Neural cell (in vitro differentiated cells): ENCODE data around the gene PPP2R2B. TPM values are rescaled to one million over a fixed set of nuclear protein-coding genes. Genes with fewer than 3 reads are reported as not detected.

ENCODE experiments used
- H2AFZ ChIP-seq: fragments of 200-600, 300-800 bp; sonication (generic), shearing (Covaris generic); 2 replicates; pipeline ENCODE4 v1.6.0; 2014; ENCODE audit warnings: low read depth, mild to moderate bottlenecking, antibody characterized with exemption, low read length, moderate library complexity
- H3F3A ChIP-seq: fragments of 200-600 bp; shearing (Covaris generic); 2 replicates; pipeline ENCODE4 v1.6.1; 2016; ENCODE audit warnings: mild to moderate bottlenecking, moderate library complexity, mixed read lengths, antibody characterized with exemption, low read length; ENCODE audit not compliant: insufficient read depth, poor library complexity, severe bottlenecking
- H3K27ac ChIP-seq: fragments of 200-600, 300-800 bp; sonication (generic), shearing (Covaris generic); 2 replicates; pipeline ENCODE4 v1.5.1; 2014; ENCODE audit warnings: mild to moderate bottlenecking, low read length, moderate library complexity
- H3K27me3 ChIP-seq: fragments of 300-800, 200-600 bp; sonication (generic), shearing (Covaris generic); 2 replicates; pipeline ENCODE4 v1.6.0; 2014; ENCODE audit warnings: mild to moderate bottlenecking, low read depth, low read length, moderate library complexity; ENCODE audit not compliant: insufficient read depth
- H3K36me3 ChIP-seq: fragments of 300-800, 200-600 bp; sonication (generic), shearing (Covaris generic); 2 replicates; pipeline ENCODE4 v1.5.1; 2014; ENCODE audit warnings: mild to moderate bottlenecking, antibody characterized with exemption, low read length, moderate library complexity; ENCODE audit not compliant: insufficient read depth
- H3K4me2 ChIP-seq: fragments of 300-800, 200-600 bp; sonication (generic), shearing (Covaris generic); 2 replicates; pipeline ENCODE4 v1.6.0; 2014; ENCODE audit warnings: mild to moderate bottlenecking, low read length
- H3K4me3 ChIP-seq: fragments of 300-800, 200-600 bp; sonication (generic), shearing (Covaris generic); 2 replicates; pipeline ENCODE4 v1.5.1; 2014; ENCODE audit warnings: mild to moderate bottlenecking, low read length, moderate library complexity
- H3K79me2 ChIP-seq: fragments of 200-600 bp; shearing (Covaris generic); replicated peaks from 2 replicates; pipeline ENCODE4 v1.6.0; 2014; ENCODE audit warnings: mild to moderate bottlenecking, low read length, moderate library complexity; ENCODE audit not compliant: insufficient read depth
- H3K9ac ChIP-seq: fragments of 300-800, 200-600 bp; sonication (generic), shearing (Covaris generic); 2 replicates; pipeline ENCODE4 v1.6.1; 2016; ENCODE audit warnings: mild to moderate bottlenecking, low read length, mixed read lengths
- H3K9me2 ChIP-seq: fragments of 200-600 bp; shearing (Covaris generic); 2 replicates; pipeline ENCODE4 v1.6.1; 2016; ENCODE audit warnings: mild to moderate bottlenecking, low read length, mixed read lengths; ENCODE audit not compliant: insufficient read depth
- H3K9me3 ChIP-seq: fragments of 200-600, 300-800 bp; sonication (generic), shearing (Covaris generic); 2 replicates; pipeline ENCODE4 v1.6.1; 2016; ENCODE audit warnings: mild to moderate bottlenecking, mixed run types, low read length, moderate library complexity, mixed read lengths
- H4K20me1 ChIP-seq: fragments of 200-600 bp; shearing (Covaris generic); 2 replicates; pipeline ENCODE4 v1.6.1; 2016; ENCODE audit warnings: mild to moderate bottlenecking, mixed run types; ENCODE audit not compliant: insufficient read depth
- EP300 ChIP-seq: fragments of 450-650 bp; conservative IDR thresholded peaks from 2 replicates; pipeline ENCODE4 v1.6.1; 2014; ENCODE audit warnings: antibody characterized with exemption, mild to moderate bottlenecking, moderate library complexity; ENCODE audit not compliant: poor library complexity, severe bottlenecking
- EZH2 ChIP-seq: fragments of 200-600, 300-800 bp; shearing (Covaris generic), sonication (generic); IDR thresholded peaks from 2 replicates; pipeline ENCODE4 v1.6.1; 2014; ENCODE audit warnings: antibody characterized with exemption, low read length, borderline replicate concordance, mild to moderate bottlenecking; ENCODE audit not compliant: insufficient read depth, poor library complexity, severe bottlenecking
- MXI1 ChIP-seq: fragments of 450-650 bp; conservative IDR thresholded peaks from 2 replicates; pipeline ENCODE4 v1.6.1; 2014; ENCODE audit warnings: antibody characterized with exemption, mild to moderate bottlenecking; ENCODE audit not compliant: poor library complexity, severe bottlenecking
- POLR2AphosphoS5 ChIP-seq: IDR thresholded peaks from 2 replicates; pipeline ENCODE4 v1.6.1; 2012
- RAD21 ChIP-seq: fragments of 450-650 bp; conservative IDR thresholded peaks from 2 replicates; pipeline ENCODE4 v1.6.1; 2014; ENCODE audit warnings: antibody characterized with exemption, mild to moderate bottlenecking, moderate library complexity
- SMC3 ChIP-seq: fragments of 450-650 bp; conservative IDR thresholded peaks from 2 replicates; pipeline ENCODE4 v1.6.1; 2014; ENCODE audit warnings: antibody characterized with exemption, mild to moderate bottlenecking, moderate library complexity; ENCODE audit not compliant: poor library complexity
- TAF1 ChIP-seq: IDR thresholded peaks from 2 replicates; pipeline ENCODE4 v1.6.1; 2012; ENCODE audit warnings: low read depth
- polyA plus RNA-seq: library from polyadenylated mRNA; depleted of rRNA; stranded (reverse); fragments of >200 nt; gene quantifications from 2 replicates; pipeline ENCODE4 v1.2.3, GENCODE V29; 2014
- TF ChIP-seq, protein P1 (sequence below): IDR thresholded peaks from 2 replicates; pipeline ENCODE4 v1.6.1; 2012; ENCODE audit warnings: borderline replicate concordance
- TF ChIP-seq, protein P2 (sequence below): fragments of 450-650 bp; IDR thresholded peaks from 2 replicates; pipeline ENCODE4 v1.5.1; 2014; ENCODE audit warnings: antibody characterized with exemption, mild to moderate bottlenecking, moderate library complexity; ENCODE audit not compliant: poor library complexity, severe bottlenecking

Gene PPP2R2B
- polyA plus RNA-seq, 1 donor from 2014 or later: 250 TPM

DNA sequence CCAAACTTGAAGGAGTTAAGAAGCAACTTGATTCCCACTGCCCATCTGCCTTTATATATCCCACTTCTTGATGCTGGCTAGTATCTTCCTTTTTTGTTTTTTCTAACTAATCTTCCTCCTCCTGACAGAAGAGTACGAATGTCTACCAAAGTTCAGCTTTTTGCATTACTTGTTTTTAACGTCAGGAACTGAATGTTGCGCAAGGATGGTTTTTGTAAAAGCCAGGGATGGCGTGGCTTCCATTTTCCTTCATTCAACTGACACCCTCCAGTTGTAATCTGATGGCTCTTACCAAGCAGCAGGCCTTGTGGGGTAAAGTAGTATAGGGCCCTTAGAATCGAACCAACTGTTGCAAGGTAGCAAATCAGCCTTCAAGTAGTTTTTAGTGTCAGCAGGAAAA is 291.8 kb downstream of the PPP2R2B start:
- Histone ChIP-seq H3K9me3 (no peaks in the 10 kb centered on the region), H3K27ac (no peak overlapping the region), H3K79me2 (no peaks in the 10 kb centered on the region), H3K9me2 (no peaks in the 10 kb centered on the region), H3F3A (no peaks in the 10 kb centered on the region), H3K9ac (no peak overlapping the region), H3K27me3 (no peaks in the 10 kb centered on the region), H2AFZ (no peak overlapping the region), H3K4me3 (no peak overlapping the region), H3K4me2 (no peak overlapping the region), H3K36me3 (peaks cover 18% of the 10 kb centered on the region), H4K20me1 (no peaks in the 10 kb centered on the region)
- TF ChIP-seq RAD21 (no peak), EP300 (no peak), POLR2AphosphoS5 (no peak), MXI1 (no peak), EZH2 (no peak), SMC3 (no peak), TAF1 (no peak)
- TF ChIP-seq, protein P1, sequence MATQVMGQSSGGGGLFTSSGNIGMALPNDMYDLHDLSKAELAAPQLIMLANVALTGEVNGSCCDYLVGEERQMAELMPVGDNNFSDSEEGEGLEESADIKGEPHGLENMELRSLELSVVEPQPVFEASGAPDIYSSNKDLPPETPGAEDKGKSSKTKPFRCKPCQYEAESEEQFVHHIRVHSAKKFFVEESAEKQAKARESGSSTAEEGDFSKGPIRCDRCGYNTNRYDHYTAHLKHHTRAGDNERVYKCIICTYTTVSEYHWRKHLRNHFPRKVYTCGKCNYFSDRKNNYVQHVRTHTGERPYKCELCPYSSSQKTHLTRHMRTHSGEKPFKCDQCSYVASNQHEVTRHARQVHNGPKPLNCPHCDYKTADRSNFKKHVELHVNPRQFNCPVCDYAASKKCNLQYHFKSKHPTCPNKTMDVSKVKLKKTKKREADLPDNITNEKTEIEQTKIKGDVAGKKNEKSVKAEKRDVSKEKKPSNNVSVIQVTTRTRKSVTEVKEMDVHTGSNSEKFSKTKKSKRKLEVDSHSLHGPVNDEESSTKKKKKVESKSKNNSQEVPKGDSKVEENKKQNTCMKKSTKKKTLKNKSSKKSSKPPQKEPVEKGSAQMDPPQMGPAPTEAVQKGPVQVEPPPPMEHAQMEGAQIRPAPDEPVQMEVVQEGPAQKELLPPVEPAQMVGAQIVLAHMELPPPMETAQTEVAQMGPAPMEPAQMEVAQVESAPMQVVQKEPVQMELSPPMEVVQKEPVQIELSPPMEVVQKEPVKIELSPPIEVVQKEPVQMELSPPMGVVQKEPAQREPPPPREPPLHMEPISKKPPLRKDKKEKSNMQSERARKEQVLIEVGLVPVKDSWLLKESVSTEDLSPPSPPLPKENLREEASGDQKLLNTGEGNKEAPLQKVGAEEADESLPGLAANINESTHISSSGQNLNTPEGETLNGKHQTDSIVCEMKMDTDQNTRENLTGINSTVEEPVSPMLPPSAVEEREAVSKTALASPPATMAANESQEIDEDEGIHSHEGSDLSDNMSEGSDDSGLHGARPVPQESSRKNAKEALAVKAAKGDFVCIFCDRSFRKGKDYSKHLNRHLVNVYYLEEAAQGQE: no peak
- TF ChIP-seq, protein P2, sequence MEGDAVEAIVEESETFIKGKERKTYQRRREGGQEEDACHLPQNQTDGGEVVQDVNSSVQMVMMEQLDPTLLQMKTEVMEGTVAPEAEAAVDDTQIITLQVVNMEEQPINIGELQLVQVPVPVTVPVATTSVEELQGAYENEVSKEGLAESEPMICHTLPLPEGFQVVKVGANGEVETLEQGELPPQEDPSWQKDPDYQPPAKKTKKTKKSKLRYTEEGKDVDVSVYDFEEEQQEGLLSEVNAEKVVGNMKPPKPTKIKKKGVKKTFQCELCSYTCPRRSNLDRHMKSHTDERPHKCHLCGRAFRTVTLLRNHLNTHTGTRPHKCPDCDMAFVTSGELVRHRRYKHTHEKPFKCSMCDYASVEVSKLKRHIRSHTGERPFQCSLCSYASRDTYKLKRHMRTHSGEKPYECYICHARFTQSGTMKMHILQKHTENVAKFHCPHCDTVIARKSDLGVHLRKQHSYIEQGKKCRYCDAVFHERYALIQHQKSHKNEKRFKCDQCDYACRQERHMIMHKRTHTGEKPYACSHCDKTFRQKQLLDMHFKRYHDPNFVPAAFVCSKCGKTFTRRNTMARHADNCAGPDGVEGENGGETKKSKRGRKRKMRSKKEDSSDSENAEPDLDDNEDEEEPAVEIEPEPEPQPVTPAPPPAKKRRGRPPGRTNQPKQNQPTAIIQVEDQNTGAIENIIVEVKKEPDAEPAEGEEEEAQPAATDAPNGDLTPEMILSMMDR: no peak

DNA sequence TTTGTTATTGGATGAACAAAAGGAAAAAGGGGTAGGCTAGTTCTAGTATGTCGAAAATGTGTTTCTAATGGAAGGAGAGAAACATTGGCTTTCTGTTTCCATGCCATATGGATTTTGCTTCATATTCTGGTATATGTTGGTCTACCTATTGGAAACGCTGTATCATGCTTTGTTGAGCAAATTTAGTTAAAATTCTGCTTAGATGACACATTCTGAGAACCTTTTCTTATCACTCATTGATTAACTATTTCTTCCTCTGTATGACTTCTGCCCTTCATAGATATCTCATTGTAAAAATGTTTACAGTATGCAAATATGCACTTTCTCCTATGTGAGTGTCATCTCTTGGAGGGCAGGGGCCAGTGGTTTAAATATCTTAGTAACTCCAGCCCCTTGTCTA is 293.8 kb downstream of the PPP2R2B start:
- Histone ChIP-seq H3F3A (no peaks in the 10 kb centered on the region), H3K27me3 (no peaks in the 10 kb centered on the region), H3K79me2 (no peaks in the 10 kb centered on the region), H4K20me1 (no peaks in the 10 kb centered on the region), H3K9me3 (no peaks in the 10 kb centered on the region), H3K4me3 (no peak overlapping the region), H3K4me2 (no peak overlapping the region), H2AFZ (no peak overlapping the region), H3K36me3 (peaks cover 9% of the 10 kb centered on the region), H3K27ac (no peak overlapping the region), H3K9ac (no peak overlapping the region), H3K9me2 (no peaks in the 10 kb centered on the region)
- no peak for TF ChIP-seq EP300
- TF ChIP-seq EZH2: no peak
- TF ChIP-seq RAD21: no peak
- TF ChIP-seq MXI1: no peak
- TF ChIP-seq, protein P2: no peak
- TF ChIP-seq SMC3: no peak
- TF ChIP-seq, protein P1: no peak
- TF ChIP-seq TAF1: no peak
- no peak for TF ChIP-seq POLR2AphosphoS5
